ENCODE measurements around the gene ADGRD1.

ADGRD1 gene

GRCh38 chr12:131007031-131007739 lies 53.5 kb downstream of the ADGRD1 start:
- peak; percentile 14 for DNase-seq (ENCODE audit: low read depth)

GRCh38 chr12:131007740-131008117 lies 54.0 kb downstream of the ADGRD1 start:
- no peak for DNase-seq (ENCODE audit: low read depth)

- DNase-seq (ENCODE audit: low read depth) = no peak
Observed at GRCh38 chr12:131008131-131008912, 54.6 kb downstream of the ADGRD1 start.

- no peak for DNase-seq (ENCODE audit: low read depth)
Observed at GRCh38 chr12:131008913-131009270, 55.2 kb downstream of the ADGRD1 start.

- no peak for DNase-seq (ENCODE audit: low read depth)
Observed at GRCh38 chr12:131009595-131010395, 56.1 kb downstream of the ADGRD1 start.

GRCh38 chr12:131010396-131011131 lies 56.9 kb downstream of the ADGRD1 start:
- no peak for DNase-seq (ENCODE audit: low read depth)

GRCh38 chr12:131011165-131012079 lies 57.7 kb downstream of the ADGRD1 start:
- DNase-seq (ENCODE audit: low read depth) = no peak

GRCh38 chr12:131012279-131013069 lies 58.8 kb downstream of the ADGRD1 start:
- no peak for DNase-seq (ENCODE audit: low read depth)

GRCh38 chr12:131013118-131013517 lies 59.4 kb downstream of the ADGRD1 start:
- no peak for DNase-seq (ENCODE audit: low read depth)

- no peak for DNase-seq (ENCODE audit: low read depth)
Observed at GRCh38 chr12:131014343-131014742, 60.6 kb downstream of the ADGRD1 start.

- DNase-seq (ENCODE audit: low read depth) = no peak
Observed at GRCh38 chr12:131015581-131016337, 62.1 kb downstream of the ADGRD1 start.

- DNase-seq (ENCODE audit: low read depth) = no peak
Observed at GRCh38 chr12:131017477-131017991, 63.8 kb downstream of the ADGRD1 start.

GRCh38 chr12:131018019-131018620 lies 64.4 kb downstream of the ADGRD1 start:
- DNase-seq (ENCODE audit: low read depth) = no peak

- no peak for DNase-seq (ENCODE audit: low read depth)
Observed at GRCh38 chr12:131018808-131019397, 65.2 kb downstream of the ADGRD1 start.

- no peak for DNase-seq (ENCODE audit: low read depth)
Observed at GRCh38 chr12:131020326-131021153, 66.8 kb downstream of the ADGRD1 start.

- DNase-seq (ENCODE audit: low read depth) = no peak
Observed at GRCh38 chr12:131021154-131021541, 67.4 kb downstream of the ADGRD1 start.

GRCh38 chr12:131024026-131024425 lies 70.3 kb downstream of the ADGRD1 start:
- no peak for DNase-seq (ENCODE audit: low read depth)
